ENCODE data around the gene PRR7. TPM values are rescaled to one million over a fixed set of nuclear protein-coding genes. Genes with fewer than 3 reads are reported as not detected.

PRR7 gene
- total and polyA plus RNA-seq, 2 experiments from 2014 or later, result 4.8 to 11.7 TPM

DNA sequence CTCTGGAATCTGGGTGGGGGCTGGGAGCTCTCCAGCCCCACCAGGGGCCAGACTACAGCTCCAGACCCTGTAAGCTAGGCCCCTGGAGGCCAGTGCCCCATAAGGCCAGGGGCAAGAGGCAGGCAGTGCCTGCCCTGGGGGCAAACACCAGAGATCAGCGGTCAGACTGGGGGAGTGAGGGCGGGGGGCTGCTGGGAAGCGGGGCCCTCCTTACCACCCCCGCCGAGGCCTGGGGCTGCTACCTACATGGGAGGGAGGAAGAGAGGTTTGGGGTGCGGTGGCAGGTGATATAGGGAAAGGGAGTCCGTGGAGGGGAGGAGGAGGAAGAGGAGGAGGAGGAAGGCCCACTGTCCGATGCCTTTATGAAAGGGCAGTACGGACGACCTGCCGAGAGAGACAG lies 12.7 kb downstream of the PRR7 start:
- TF ChIP-seq EZH2 (IDR thresholded peaks at IDR 0.05; ENCODE audit: borderline replicate concordance), result no peak
- no peak for TF ChIP-seq EZH2phosphoT487 (IDR thresholded peaks at IDR 0.05; ENCODE audit: low read depth, severe bottlenecking, unreplicated experiment)
- TF ChIP-seq, protein P1, sequence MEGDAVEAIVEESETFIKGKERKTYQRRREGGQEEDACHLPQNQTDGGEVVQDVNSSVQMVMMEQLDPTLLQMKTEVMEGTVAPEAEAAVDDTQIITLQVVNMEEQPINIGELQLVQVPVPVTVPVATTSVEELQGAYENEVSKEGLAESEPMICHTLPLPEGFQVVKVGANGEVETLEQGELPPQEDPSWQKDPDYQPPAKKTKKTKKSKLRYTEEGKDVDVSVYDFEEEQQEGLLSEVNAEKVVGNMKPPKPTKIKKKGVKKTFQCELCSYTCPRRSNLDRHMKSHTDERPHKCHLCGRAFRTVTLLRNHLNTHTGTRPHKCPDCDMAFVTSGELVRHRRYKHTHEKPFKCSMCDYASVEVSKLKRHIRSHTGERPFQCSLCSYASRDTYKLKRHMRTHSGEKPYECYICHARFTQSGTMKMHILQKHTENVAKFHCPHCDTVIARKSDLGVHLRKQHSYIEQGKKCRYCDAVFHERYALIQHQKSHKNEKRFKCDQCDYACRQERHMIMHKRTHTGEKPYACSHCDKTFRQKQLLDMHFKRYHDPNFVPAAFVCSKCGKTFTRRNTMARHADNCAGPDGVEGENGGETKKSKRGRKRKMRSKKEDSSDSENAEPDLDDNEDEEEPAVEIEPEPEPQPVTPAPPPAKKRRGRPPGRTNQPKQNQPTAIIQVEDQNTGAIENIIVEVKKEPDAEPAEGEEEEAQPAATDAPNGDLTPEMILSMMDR (IDR thresholded peaks at IDR 0.05; ENCODE audit: poor library complexity), result no peak
- Histone ChIP-seq H3K4me2 (no peak overlapping the region), H2AFZ (no peak overlapping the region), H3K79me2 (peaks cover 3% of the 10 kb centered on the region), H3K9me3 (ENCODE audit: low read depth) (no peaks in the 10 kb centered on the region), H3K27ac (no peak overlapping the region), H3K36me3 (replicated peaks; ENCODE audit: insufficient read depth, low read depth) (no peaks in the 10 kb centered on the region), H3K27me3 (no peaks in the 10 kb centered on the region), H4K20me1 (ENCODE audit: insufficient read depth, poor library complexity, severe bottlenecking) (peaks cover 17% of the 10 kb centered on the region), H3K4me1 (ENCODE audit: insufficient read depth) (peaks cover 7% of the 10 kb centered on the region), H3K4me3 (no peak overlapping the region), H3K9me2 (replicated peaks; ENCODE audit: insufficient read depth) (no peaks in the 10 kb centered on the region)
- DNase-seq (ENCODE audit: low spot score), result no peak
- 93% methylated on average over 5 of the region's 11 CpGs for WGBS (ENCODE audit: low lambda C conversion rate, missing lambda C conversion rate)

DNA sequence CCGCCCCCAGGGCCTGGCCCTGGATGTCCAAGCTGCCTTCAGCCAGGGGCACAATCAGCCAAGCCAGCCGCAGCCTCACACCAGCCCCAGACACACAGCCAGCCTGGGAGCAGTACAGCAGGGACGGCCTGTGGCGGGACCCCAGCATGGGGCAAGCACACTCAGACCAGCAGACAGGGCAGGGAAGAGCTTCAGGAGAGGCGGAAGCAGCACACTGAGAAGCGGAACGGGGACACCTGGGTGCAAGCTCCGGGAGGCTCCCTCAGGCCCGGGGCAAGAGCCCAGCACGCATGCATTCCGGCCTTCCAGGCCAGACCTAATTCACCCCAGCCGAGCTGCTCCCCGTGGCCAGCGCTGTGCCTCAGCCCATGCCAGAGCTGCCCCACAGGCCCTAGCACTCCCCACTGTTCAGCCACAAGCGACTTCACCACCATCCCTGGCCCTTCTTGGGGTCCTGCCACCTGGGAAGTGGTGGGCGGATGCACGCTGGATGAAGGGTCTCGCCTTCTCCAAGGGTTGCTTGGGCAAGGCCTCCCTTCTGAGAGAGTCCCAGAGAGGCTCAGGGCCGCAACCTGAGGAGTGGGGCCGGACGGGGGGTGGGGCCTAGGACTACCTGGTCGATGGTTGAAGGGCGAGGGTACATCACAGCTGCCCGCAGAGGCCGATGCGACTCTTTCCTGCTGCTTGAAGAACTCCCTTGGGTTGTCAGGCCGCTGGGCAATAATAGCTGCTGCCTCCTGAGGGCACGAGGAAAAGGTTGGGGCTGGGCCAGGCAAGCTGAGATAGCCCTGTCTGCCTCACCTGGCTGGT lies 13.4 kb downstream of the PRR7 start:
- no peak overlapping the region for H3K4me2 ChIP-seq
- no peaks in the 10 kb centered on the region for H3K9me3 ChIP-seq (ENCODE audit: low read depth)
- H4K20me1 ChIP-seq (ENCODE audit: insufficient read depth, poor library complexity, severe bottlenecking), result peaks cover 17% of the 10 kb centered on the region
- WGBS (ENCODE audit: low lambda C conversion rate, missing lambda C conversion rate), result 95% methylated on average over 26 of the region's 28 CpGs
- TF ChIP-seq, protein P1 (IDR thresholded peaks at IDR 0.05; ENCODE audit: poor library complexity), result no peak
- TF ChIP-seq EZH2 (IDR thresholded peaks at IDR 0.05; ENCODE audit: borderline replicate concordance) (no peak), EZH2phosphoT487 (IDR thresholded peaks at IDR 0.05; ENCODE audit: low read depth, severe bottlenecking, unreplicated experiment) (no peak)
- H3K9me2 ChIP-seq (replicated peaks; ENCODE audit: insufficient read depth), result no peaks in the 10 kb centered on the region
- no peak overlapping the region for H3K27ac ChIP-seq
- no peak overlapping the region for H3K4me3 ChIP-seq
- H3K4me1 ChIP-seq (ENCODE audit: insufficient read depth), result peaks cover 7% of the 10 kb centered on the region
- H3K36me3 ChIP-seq (replicated peaks; ENCODE audit: insufficient read depth, low read depth), result peaks cover under 1% of the 10 kb centered on the region
- H3K27me3 ChIP-seq, result no peaks in the 10 kb centered on the region
- H3K79me2 ChIP-seq, result peaks cover 3% of the 10 kb centered on the region
- no peak overlapping the region for H2AFZ ChIP-seq
- DNase-seq (ENCODE audit: low spot score), result no peak

GRCh38 chr5:177462021-177462670 lies 15.5 kb downstream of the PRR7 start:
- H3K9me3 ChIP-seq (ENCODE audit: low read depth), result no peaks in the 10 kb centered on the region
- no peaks in the 10 kb centered on the region for H3K4me1 ChIP-seq (ENCODE audit: insufficient read depth)
- peaks cover 3% of the 10 kb centered on the region for H3K79me2 ChIP-seq
- WGBS (ENCODE audit: low lambda C conversion rate, missing lambda C conversion rate), result 95% methylated on average over 23 of the region's 27 CpGs
- no peaks in the 10 kb centered on the region for H3K27me3 ChIP-seq
- peaks cover 14% of the 10 kb centered on the region for H4K20me1 ChIP-seq (ENCODE audit: insufficient read depth, poor library complexity, severe bottlenecking)
- H2AFZ ChIP-seq, result no peak overlapping the region
- H3K36me3 ChIP-seq (replicated peaks; ENCODE audit: insufficient read depth, low read depth), result peaks cover 5% of the 10 kb centered on the region
- DNase-seq (ENCODE audit: low spot score), result no peak
- no peak overlapping the region for H3K4me2 ChIP-seq
- TF ChIP-seq, protein P1 (IDR thresholded peaks at IDR 0.05; ENCODE audit: poor library complexity), result no peak
- TF ChIP-seq EZH2 (IDR thresholded peaks at IDR 0.05; ENCODE audit: borderline replicate concordance) (no peak), EZH2phosphoT487 (IDR thresholded peaks at IDR 0.05; ENCODE audit: low read depth, severe bottlenecking, unreplicated experiment) (no peak)
- H3K4me3 ChIP-seq, result no peak overlapping the region
- no peak overlapping the region for H3K27ac ChIP-seq
- no peaks in the 10 kb centered on the region for H3K9me2 ChIP-seq (replicated peaks; ENCODE audit: insufficient read depth)

Measured in hepatocyte (in vitro differentiated cells).